Fibroblast of villous mesenchyme (primary cell): Measurements from ENCODE around the gene PSMA5. TPM values are rescaled to one million over a fixed set of nuclear protein-coding genes. Genes with fewer than 3 reads are reported as not detected.

ENCODE experiments used
- DNase-seq: peaks from one replicate; pipeline ENCODE4 v3.0.0-alpha.2; 2010; ENCODE audit warnings: low read depth
- H3K4me3 ChIP-seq: 2 replicates; pipeline ENCODE4 v1.5.1; 2011; ENCODE audit warnings: low read depth, mild to moderate bottlenecking, low read length
- total RNA-seq: library from RNA; depleted of rRNA; stranded (reverse); fragments of >200 nt; gene quantifications from 2 replicates; pipeline ENCODE4 v1.2.3, GENCODE V29; 2012
- TF ChIP-seq, protein P1 (sequence below): IDR thresholded peaks from 2 replicates; pipeline ENCODE4 v1.5.1; 2012; ENCODE audit warnings: low read depth, mild to moderate bottlenecking, low read length; ENCODE audit not compliant: insufficient read depth

PSMA5 gene
- total RNA-seq, 1 donor = 119 TPM

DNA sequence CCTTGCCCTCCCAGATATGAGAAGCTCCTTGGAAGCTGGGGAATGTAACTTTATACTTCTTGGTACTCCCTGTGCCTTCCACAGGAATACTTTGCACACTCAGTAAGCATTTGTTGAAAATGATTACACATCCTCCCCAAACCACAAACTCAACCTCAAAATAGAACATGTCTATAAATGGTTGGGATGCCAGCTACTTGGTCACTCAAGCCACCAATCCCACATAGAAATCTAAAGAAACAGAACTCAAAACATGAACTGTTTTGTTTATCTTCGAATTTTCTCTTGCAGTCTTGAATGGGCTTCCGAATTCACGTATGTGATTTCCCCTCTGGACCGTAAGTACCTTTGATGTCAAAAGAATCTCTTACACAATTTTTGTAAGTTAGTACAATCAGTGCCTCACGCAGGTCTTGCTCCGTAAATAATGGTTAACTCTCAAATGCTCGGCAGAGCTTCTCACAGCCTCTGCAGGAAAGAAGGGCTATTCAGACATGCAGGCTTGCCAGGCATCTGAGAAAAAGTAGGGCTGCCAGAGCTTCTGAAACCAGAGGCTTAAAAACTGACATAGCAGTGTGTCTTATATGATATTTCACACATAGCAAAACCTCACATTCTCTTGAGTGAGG lies 55.4 kb downstream of the PSMA5 start:
- TF ChIP-seq, protein P1, sequence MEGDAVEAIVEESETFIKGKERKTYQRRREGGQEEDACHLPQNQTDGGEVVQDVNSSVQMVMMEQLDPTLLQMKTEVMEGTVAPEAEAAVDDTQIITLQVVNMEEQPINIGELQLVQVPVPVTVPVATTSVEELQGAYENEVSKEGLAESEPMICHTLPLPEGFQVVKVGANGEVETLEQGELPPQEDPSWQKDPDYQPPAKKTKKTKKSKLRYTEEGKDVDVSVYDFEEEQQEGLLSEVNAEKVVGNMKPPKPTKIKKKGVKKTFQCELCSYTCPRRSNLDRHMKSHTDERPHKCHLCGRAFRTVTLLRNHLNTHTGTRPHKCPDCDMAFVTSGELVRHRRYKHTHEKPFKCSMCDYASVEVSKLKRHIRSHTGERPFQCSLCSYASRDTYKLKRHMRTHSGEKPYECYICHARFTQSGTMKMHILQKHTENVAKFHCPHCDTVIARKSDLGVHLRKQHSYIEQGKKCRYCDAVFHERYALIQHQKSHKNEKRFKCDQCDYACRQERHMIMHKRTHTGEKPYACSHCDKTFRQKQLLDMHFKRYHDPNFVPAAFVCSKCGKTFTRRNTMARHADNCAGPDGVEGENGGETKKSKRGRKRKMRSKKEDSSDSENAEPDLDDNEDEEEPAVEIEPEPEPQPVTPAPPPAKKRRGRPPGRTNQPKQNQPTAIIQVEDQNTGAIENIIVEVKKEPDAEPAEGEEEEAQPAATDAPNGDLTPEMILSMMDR = no peak
- DNase-seq = peak; percentile 94

DNA sequence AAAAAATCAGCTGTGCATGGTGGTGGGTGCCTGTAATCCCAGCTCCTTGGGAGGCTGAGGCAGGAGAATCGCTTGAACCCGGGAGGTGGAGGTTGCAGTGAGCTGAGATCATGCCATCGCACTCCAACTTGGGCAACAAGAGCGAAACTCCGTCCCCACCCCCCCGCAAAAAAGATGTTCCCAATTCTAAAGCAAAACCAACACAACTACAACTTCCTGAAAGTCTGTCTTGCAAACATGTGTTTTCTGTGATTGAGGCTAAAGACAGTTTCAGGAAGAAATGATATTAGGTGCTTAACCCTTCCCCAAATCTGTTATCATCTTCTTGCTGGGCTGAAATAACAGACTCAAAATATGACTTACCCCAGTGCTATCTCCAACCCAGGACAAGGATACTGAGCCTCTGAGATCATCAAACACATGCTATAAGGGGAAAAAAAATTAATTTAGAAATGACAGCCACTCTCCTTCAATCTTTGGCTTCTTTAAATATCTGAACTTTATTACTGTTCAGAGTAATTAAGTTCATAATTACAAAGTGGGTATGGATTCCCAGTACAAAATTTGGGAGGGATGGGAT lies 57.0 kb downstream of the PSMA5 start:
- H3K4me3 ChIP-seq = no peak overlapping the region
- no peak for DNase-seq
- TF ChIP-seq, protein P1 = no peak

More for the DNA sequence above, 55.4 kb downstream of the PSMA5 start:
- H3K4me3 ChIP-seq = peak overlapping the region; percentile 33

DNA sequence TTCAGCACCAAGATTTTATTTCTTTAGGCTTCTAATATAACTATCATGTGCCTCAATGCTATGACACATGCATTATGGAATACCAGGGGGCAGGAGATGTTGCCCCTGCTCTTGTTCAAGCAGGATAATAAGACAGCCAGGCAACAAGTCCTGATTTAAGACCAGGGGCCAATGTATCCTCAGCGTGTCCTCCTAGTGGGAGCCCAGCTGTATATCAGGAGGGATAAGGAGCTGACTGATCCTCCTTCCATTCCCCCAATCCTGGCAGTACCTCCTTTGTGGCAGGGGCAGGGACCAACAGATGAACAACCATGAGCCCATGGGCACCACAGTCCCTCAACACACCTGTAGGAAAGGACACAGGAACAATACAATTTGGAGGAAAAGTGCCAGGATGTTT lies 57.8 kb downstream of the PSMA5 start:
- H3K4me3 ChIP-seq = no peak overlapping the region
- DNase-seq = no peak
- TF ChIP-seq, protein P1 = no peak

DNA sequence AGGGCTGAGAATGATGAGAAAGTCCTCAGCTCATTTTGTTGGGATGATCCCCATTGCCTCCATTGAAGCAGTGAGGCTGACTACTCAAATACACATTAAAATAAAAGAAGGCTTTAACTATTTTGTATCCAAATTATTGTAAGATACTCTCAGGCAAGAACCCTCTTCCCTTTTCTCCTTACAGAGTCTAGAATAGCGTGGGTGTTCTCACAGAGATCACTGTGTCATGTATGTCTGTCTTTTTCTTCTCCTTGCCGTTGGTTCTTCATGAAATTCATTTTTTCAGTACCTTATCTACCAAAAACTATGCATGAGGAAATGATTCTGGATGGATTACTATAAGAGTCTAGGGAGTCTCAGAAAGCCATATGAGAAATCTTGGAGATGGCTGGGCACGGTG lies 58.6 kb downstream of the PSMA5 start:
- TF ChIP-seq, protein P1 = no peak
- DNase-seq = no peak

GRCh38 chr1:109365642-109366204 lies 60.5 kb downstream of the PSMA5 start:
- DNase-seq = no peak
- TF ChIP-seq, protein P1 = no peak
- H3K4me3 ChIP-seq = no peak overlapping the region

More for the DNA sequence above, 58.6 kb downstream of the PSMA5 start:
- no peak overlapping the region for H3K4me3 ChIP-seq

GRCh38 chr1:109361649-109362048 lies 64.6 kb downstream of the PSMA5 start:
- DNase-seq = peak; percentile 67
- TF ChIP-seq, protein P1 = no peak
- H3K4me3 ChIP-seq = no peak overlapping the region
